WERI-Rb-1 (cell line): ENCODE results near the gene EGLN1.

ENCODE experiments used
- DNase-seq: peaks from one replicate; pipeline ENCODE4 v3.0.0-alpha.2; 2020
- H3K27ac ChIP-seq: fragments of 250-450 bp; sonication (Bioruptor Pico); 2 replicates; pipeline ENCODE4 v1.5.1; 2020; ENCODE audit warnings: mild to moderate bottlenecking, moderate library complexity
- H3K27me3 ChIP-seq: fragments of 250-450 bp; sonication (Bioruptor Pico); 2 replicates; pipeline ENCODE4 v1.5.1; 2021; ENCODE audit warnings: mild to moderate bottlenecking, low read depth, moderate library complexity; ENCODE audit not compliant: insufficient read depth, severe bottlenecking
- H3K36me3 ChIP-seq: fragments of 250-450 bp; sonication (Bioruptor Pico); 2 replicates; pipeline ENCODE4 v1.5.1; 2020; ENCODE audit warnings: mild to moderate bottlenecking, moderate library complexity
- H3K4me3 ChIP-seq: 2 replicates; pipeline ENCODE4 v1.5.1; 2011; ENCODE audit warnings: low read depth, mild to moderate bottlenecking, control low read depth, low read length
- H3K9me3 ChIP-seq: fragments of 250-450 bp; sonication (Bioruptor Pico); 2 replicates; pipeline ENCODE4 v1.5.1; 2021; ENCODE audit warnings: mild to moderate bottlenecking, moderate library complexity; ENCODE audit not compliant: severe bottlenecking
- TF ChIP-seq, protein P1 (sequence below): IDR thresholded peaks from 2 replicates; pipeline ENCODE4 v1.5.1; 2011; ENCODE audit warnings: low read depth, mild to moderate bottlenecking, control low read depth, inconsistent platforms, low read length

The EGLN1 gene

DNA sequence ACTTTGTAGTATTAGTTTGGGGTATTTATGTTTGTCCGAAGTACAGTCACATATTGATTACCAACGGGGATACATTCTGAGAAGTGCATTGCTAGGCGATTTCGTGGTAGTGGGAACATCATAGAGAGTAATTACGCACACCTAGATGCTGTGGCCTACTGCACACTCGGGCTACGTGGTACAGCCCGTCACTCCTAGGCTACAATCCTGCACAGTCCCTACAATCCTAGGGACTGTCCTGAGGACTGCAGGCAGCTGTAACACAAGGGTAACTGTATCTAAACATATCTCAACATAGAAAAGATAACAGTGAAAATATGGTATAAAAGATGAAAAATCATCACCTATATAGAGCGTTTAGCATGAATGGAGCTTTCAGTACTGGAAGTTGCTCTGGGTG is 103.0 kb downstream of the EGLN1 start:
- no peaks in the 10 kb centered on the region for H3K27me3 ChIP-seq
- peaks cover 5% of the 10 kb centered on the region for H3K9me3 ChIP-seq
- no peak overlapping the region for H3K4me3 ChIP-seq
- no peak for DNase-seq
- TF ChIP-seq, protein P1, sequence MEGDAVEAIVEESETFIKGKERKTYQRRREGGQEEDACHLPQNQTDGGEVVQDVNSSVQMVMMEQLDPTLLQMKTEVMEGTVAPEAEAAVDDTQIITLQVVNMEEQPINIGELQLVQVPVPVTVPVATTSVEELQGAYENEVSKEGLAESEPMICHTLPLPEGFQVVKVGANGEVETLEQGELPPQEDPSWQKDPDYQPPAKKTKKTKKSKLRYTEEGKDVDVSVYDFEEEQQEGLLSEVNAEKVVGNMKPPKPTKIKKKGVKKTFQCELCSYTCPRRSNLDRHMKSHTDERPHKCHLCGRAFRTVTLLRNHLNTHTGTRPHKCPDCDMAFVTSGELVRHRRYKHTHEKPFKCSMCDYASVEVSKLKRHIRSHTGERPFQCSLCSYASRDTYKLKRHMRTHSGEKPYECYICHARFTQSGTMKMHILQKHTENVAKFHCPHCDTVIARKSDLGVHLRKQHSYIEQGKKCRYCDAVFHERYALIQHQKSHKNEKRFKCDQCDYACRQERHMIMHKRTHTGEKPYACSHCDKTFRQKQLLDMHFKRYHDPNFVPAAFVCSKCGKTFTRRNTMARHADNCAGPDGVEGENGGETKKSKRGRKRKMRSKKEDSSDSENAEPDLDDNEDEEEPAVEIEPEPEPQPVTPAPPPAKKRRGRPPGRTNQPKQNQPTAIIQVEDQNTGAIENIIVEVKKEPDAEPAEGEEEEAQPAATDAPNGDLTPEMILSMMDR = no peak
- H3K27ac ChIP-seq = no peak overlapping the region
- no peaks in the 10 kb centered on the region for H3K36me3 ChIP-seq

DNA sequence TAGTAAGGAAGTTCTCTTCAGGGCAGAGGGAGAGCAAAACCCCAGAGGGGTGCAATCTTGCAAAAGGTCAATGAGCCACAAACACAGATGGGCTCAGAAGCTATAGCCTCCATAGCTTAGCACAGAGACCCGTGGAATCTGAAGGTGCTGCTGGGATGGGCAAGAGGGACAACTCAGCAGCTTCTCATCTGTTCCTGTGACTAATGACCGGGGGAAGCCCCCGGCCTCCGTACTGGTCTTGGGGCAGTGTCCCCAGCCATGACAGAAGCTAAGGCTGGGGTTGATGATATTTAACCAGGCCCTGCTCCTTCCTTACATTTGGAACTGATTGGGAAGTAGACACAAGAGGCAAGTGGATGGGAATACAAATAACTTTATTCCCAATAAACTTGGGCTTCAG is 103.5 kb downstream of the EGLN1 start:
- H3K9me3 ChIP-seq = peaks cover 5% of the 10 kb centered on the region
- no peak overlapping the region for H3K27ac ChIP-seq
- TF ChIP-seq, protein P1 = no peak
- H3K36me3 ChIP-seq = no peaks in the 10 kb centered on the region
- no peaks in the 10 kb centered on the region for H3K27me3 ChIP-seq
- H3K4me3 ChIP-seq = no peak overlapping the region
- peak; percentile 3 for DNase-seq

DNA sequence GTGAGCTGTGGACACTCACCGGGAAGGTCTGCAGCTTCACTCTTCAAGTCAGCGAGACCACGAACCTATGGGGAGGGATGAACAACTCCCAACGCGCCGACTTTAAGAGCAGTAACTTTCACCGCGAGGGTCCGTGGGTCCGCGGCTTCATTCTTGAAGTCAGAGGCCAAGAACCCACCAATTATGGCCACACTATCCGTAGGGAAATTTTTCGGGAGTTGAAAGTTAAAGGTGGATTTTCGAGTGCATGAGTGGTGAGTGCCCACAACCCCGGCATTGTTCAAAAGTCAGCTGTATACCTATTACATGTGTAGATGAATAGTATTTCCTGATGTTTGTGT is 104.1 kb downstream of the EGLN1 start:
- H3K36me3 ChIP-seq = no peaks in the 10 kb centered on the region
- H3K27ac ChIP-seq = no peak overlapping the region
- TF ChIP-seq, protein P1 = no peak
- H3K27me3 ChIP-seq = no peaks in the 10 kb centered on the region
- H3K4me3 ChIP-seq = no peak overlapping the region
- peaks cover 5% of the 10 kb centered on the region for H3K9me3 ChIP-seq
- DNase-seq = no peak

DNA sequence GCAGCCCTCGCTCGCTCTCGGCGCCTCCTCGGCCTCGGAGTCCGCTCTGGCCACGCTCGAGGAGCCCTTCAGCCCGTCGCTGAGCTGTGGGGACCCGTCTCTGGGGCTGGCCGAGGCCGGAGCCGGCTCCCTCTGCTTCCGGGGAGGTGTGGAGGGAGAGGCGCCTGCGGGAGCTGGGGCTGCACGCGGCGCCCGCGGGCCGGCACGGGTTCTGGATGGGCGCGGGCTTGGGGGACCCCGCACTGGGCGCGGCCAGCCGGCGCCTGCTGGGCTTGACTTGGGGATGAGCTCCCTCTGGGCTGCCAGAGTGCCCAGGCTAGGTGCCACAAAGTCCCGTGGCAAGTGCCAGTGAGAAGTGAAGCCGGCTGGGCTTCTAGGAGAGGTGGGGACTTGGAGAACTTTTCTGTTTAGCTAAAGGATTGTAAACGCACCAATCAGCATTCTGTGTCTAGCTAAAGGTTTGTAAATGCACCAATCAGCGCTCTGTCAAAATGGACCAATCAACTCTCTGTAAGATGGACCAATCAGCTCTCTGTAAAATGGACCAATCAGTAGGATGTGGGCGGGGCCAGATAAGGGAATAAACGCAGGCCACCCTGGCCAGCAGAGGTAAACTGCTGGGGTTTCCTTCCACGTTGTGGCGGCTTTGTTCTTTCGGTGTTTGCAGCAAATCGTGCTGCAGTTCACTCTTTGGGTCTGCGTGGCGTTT is 104.6 kb downstream of the EGLN1 start:
- H3K27me3 ChIP-seq = no peaks in the 10 kb centered on the region
- H3K4me3 ChIP-seq = no peak overlapping the region
- H3K27ac ChIP-seq = no peak overlapping the region
- peaks cover 5% of the 10 kb centered on the region for H3K9me3 ChIP-seq
- H3K36me3 ChIP-seq = no peaks in the 10 kb centered on the region
- TF ChIP-seq, protein P1 = no peak
- DNase-seq = peak; percentile 5

DNA sequence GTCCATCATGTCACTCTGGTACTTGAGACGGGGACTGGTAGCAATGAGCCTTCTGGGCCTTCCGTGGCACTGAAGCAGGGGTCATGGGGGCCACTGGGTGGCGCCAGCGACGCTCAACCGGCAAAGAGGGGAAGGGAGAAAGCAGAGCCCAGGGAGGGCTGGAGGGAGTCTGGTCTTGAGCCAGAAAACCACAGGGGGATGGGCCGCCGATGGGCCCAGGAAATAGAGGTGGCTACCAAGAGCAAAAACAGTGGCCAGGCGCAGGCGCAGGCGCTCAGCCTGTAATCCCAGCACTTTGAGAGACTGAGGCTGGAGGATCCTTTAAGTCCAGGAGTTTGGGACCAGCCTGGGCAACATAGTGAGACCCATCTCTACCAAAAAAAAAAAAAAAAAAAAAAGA is 106.2 kb downstream of the EGLN1 start:
- Histone ChIP-seq H3K27me3 (no peaks in the 10 kb centered on the region), H3K9me3 (peaks cover 5% of the 10 kb centered on the region), H3K4me3 (no peak overlapping the region), H3K36me3 (no peaks in the 10 kb centered on the region), H3K27ac (no peak overlapping the region)
- peak; percentile 69 for DNase-seq
- TF ChIP-seq, protein P1 = peak; percentile 85
